ENCODE measurements around the gene PPP1R3D. TPM values are rescaled to one million over a fixed set of nuclear protein-coding genes. Genes with fewer than 3 reads are reported as not detected.

PPP1R3D gene
- total RNA-seq, 2 donors from 2014 or later = 6.0 to 6.3 TPM

- Histone ChIP-seq H3K4me3 (no peak overlapping the region), H3K36me3 (replicated peaks in 1 of 2; ENCODE audit: insufficient read depth in 1 of 2, low read depth in 2 of 2) (peaks cover 2 to 5% of the 10 kb centered on the region in 2 donors), H3K27ac (no peak overlapping the region), H3K9me3 (no peaks in the 10 kb centered on the region), H3K4me1 (peaks cover 12% of the 10 kb centered on the region), H3K27me3 (no peaks in the 10 kb centered on the region)
- DNase-seq (no peak), ATAC-seq (no peak)
- intact Hi-C loops (cut with DNase I) = no loop called here
- 73 to 76% methylated on average over 3 of the region's 3 CpGs for WGBS, 2 donors
- TF ChIP-seq POLR2A (IDR thresholded peaks at IDR 0.05) (no peak), CTCF (IDR thresholded peaks at IDR 0.05) (no peak)
Observed at GRCh38 chr20:59945175-59945574, 5.1 kb upstream of the PPP1R3D start.

- H3K4me1 ChIP-seq = peaks cover 12% of the 10 kb centered on the region
- 91 to 95% methylated on average over 7 of the region's 7 CpGs for WGBS, 2 donors
- intact Hi-C loops (cut with DNase I) = no loop called here
Observed at GRCh38 chr20:59944726-59945125, 4.6 kb upstream of the PPP1R3D start.

GRCh38 chr20:59942245-59942644 is 2.1 kb upstream of the PPP1R3D start:
- DNase-seq = no peak
- Histone ChIP-seq H3K4me3 (no peak overlapping the region), H3K27ac (no peak overlapping the region), H3K9me3 (no peaks in the 10 kb centered on the region), H3K36me3 (replicated peaks in 1 of 2; ENCODE audit: insufficient read depth in 1 of 2, low read depth in 2 of 2) (peaks cover 2 to 5% of the 10 kb centered on the region in 2 donors), H3K4me1 (peaks cover 32% of the 10 kb centered on the region), H3K27me3 (no peaks in the 10 kb centered on the region)
- ATAC-seq = no peak
- 82 to 84% methylated on average over 2 of the region's 2 CpGs for WGBS, 2 donors
- intact Hi-C loops (cut with DNase I) = no loop called here
- TF ChIP-seq CTCF (IDR thresholded peaks at IDR 0.05) = no peak
- TF ChIP-seq POLR2A (IDR thresholded peaks at IDR 0.05) = no peak

More at GRCh38 chr20:59944726-59945125, 4.6 kb upstream of the PPP1R3D start:
- H3K4me3 ChIP-seq = no peak overlapping the region
- no peak overlapping the region for H3K27ac ChIP-seq
- no peak for DNase-seq
- H3K36me3 ChIP-seq (replicated peaks in 1 of 2; ENCODE audit: insufficient read depth in 1 of 2, low read depth in 2 of 2) = peaks cover 2 to 5% of the 10 kb centered on the region in 2 donors
- TF ChIP-seq POLR2A (IDR thresholded peaks at IDR 0.05) = no peak
- no peak for TF ChIP-seq CTCF (IDR thresholded peaks at IDR 0.05)
- no peak for ATAC-seq
- H3K27me3 ChIP-seq = no peaks in the 10 kb centered on the region
- no peaks in the 10 kb centered on the region for H3K9me3 ChIP-seq

- TF ChIP-seq CTCF (IDR thresholded peaks at IDR 0.05) (no peak), POLR2A (IDR thresholded peaks at IDR 0.05) (no peak)
Observed at GRCh38 chr20:59940956-59941294, 820 bp upstream of the PPP1R3D start.

GRCh38 chr20:59939879-59940128 is 301 bp downstream of the PPP1R3D start:
- peak overlapping the region; percentile 11 to 33 for H3K4me3 ChIP-seq
- 0 to 5% methylated on average over 4 to 24 of the region's 24 CpGs for WGBS, 2 donors
- intact Hi-C loops (cut with DNase I) = no loop called here
- no peaks in the 10 kb centered on the region for H3K9me3 ChIP-seq
- DNase-seq (peak; percentile 37 to 52 (median 48)), ATAC-seq (peak; percentile 24)
- H3K27me3 ChIP-seq = no peaks in the 10 kb centered on the region
- peaks cover 43% of the 10 kb centered on the region for H3K4me1 ChIP-seq
- H3K27ac ChIP-seq = peak overlapping the region; percentile 78 to 93 (median 90)
- peaks cover 2 to 5% of the 10 kb centered on the region in 2 donors for H3K36me3 ChIP-seq (replicated peaks in 1 of 2; ENCODE audit: insufficient read depth in 1 of 2, low read depth in 2 of 2)
- TF ChIP-seq CTCF (IDR thresholded peaks at IDR 0.05) (no peak), POLR2A (IDR thresholded peaks at IDR 0.05) (no peak)

More at GRCh38 chr20:59940956-59941294, 820 bp upstream of the PPP1R3D start:
- no peak for ATAC-seq
- H3K36me3 ChIP-seq (replicated peaks in 1 of 2; ENCODE audit: insufficient read depth in 1 of 2, low read depth in 2 of 2) = peaks cover 2 to 5% of the 10 kb centered on the region in 2 donors
- H3K27ac ChIP-seq = peak overlapping the region; percentile 78 to 93 (median 91)
- H3K4me1 ChIP-seq = peaks cover 43% of the 10 kb centered on the region
- WGBS, 2 donors = 1 to 3% methylated on average over 3 to 4 of the region's 4 CpGs
- intact Hi-C loops (cut with DNase I) = no loop called here
- no peaks in the 10 kb centered on the region for H3K9me3 ChIP-seq
- no peaks in the 10 kb centered on the region for H3K27me3 ChIP-seq
- peak overlapping the region; percentile 4 to 17 for H3K4me3 ChIP-seq
- no peak for DNase-seq
